NB4 (cell line): ENCODE data around the gene UNC93B1.

ENCODE experiments used
- DNase-seq: peaks from one replicate; pipeline ENCODE4 v3.0.0; 2010; ENCODE audit warnings: low read depth
- H3K4me3 ChIP-seq: one replicate; pipeline ENCODE4 v1.5.1; 2011; ENCODE audit warnings: mild to moderate bottlenecking, low read depth, low read length, moderate library complexity
- MAX ChIP-seq: IDR thresholded peaks from 2 replicates; pipeline ENCODE4 v1.6.1; 2011; ENCODE audit warnings: low read depth, low read length
- MYC ChIP-seq: IDR thresholded peaks from 2 replicates; pipeline ENCODE4 v1.6.1; 2011; ENCODE audit warnings: low read depth, low read length
- POLR2A ChIP-seq: IDR thresholded peaks from 2 replicates; pipeline ENCODE4 v1.6.1; 2011; ENCODE audit warnings: mild to moderate bottlenecking; ENCODE audit not compliant: insufficient read length; ENCODE audit errors: extremely low read depth
- TF ChIP-seq, protein P1 (sequence below): IDR thresholded peaks from one replicate; pipeline ENCODE4 v1.5.1; 2012; ENCODE audit warnings: low read depth, low read length

The UNC93B1 gene

GRCh38 chr11:68011051-68011943 lies 7.4 kb upstream of the UNC93B1 start:
- peak; percentile 59 for DNase-seq
- TF ChIP-seq MAX (no peak), POLR2A (no peak), MYC (no peak)
- TF ChIP-seq, protein P1, sequence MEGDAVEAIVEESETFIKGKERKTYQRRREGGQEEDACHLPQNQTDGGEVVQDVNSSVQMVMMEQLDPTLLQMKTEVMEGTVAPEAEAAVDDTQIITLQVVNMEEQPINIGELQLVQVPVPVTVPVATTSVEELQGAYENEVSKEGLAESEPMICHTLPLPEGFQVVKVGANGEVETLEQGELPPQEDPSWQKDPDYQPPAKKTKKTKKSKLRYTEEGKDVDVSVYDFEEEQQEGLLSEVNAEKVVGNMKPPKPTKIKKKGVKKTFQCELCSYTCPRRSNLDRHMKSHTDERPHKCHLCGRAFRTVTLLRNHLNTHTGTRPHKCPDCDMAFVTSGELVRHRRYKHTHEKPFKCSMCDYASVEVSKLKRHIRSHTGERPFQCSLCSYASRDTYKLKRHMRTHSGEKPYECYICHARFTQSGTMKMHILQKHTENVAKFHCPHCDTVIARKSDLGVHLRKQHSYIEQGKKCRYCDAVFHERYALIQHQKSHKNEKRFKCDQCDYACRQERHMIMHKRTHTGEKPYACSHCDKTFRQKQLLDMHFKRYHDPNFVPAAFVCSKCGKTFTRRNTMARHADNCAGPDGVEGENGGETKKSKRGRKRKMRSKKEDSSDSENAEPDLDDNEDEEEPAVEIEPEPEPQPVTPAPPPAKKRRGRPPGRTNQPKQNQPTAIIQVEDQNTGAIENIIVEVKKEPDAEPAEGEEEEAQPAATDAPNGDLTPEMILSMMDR = no peak
- peak overlapping the region; percentile 80 for H3K4me3 ChIP-seq

DNA sequence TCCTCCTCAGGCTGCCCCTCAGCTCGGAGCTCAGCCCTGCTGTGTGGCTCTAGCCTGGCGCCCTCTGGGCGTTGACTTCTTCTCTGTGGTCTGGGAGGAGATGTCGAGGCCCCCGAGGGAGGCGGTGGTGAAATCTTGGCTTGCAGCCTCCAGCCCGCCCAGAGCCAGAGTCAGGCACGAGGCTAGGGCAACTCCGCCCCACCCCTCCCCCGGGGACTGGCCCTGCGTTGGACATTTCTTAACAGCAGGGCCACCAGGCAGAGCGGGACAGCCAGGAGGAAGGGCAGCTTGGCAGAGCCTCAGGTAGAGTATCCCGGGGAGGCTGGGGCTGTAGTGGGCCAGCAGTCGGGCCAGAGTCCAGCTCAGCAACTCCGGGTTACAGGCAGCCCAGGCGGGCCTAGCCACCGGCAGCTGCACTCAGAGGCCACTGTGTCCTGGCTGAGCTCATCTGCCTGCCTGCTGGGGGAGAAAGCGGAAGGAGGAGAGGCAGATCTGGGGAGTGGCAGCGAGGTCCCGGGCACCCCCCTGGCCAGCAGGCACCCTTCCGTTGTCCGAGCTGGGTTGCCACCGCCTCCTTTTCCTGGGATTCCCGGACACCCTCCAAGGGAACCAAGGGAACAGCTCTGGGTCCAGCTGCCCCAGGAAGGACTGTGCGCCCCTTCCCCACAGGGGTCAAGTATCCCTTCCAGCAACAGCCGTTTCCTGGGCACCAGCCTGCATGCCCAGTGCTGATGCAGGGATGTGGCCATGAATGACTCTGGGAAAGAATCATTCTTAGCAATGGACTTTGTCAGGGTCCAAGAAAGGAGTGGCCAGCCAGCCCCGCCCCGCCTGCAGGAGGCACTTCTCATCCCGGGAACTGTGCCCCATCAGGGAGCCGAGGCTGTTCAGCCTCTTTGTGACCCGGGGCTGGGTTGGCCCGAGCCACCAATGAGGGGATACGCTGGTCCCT lies 6.5 kb upstream of the UNC93B1 start, which contains the start of gene ALDH3B1:
TSS of gene ALDH3B1 (plus strand) at position 238 of the 952 bp plus-strand sequence. CDS start 4,971 bp downstream, outside the sequence.
- peak within 1 kb of the TSS; percentile 80 for H3K4me3 ChIP-seq
- TF ChIP-seq MYC = peak; percentile 94
- peak; percentile 83 for TF ChIP-seq MAX
- TF ChIP-seq, protein P1 = peak; percentile 8
- TF ChIP-seq POLR2A = peak; percentile 82
- peak; percentile 100 for DNase-seq

GRCh38 chr11:68009391-68010089 lies 5.6 kb upstream of the UNC93B1 start:
- peak; percentile 84 for DNase-seq
- H3K4me3 ChIP-seq = peak overlapping the region; percentile 43
- TF ChIP-seq, protein P1 = peak; percentile 40
- TF ChIP-seq MAX (no peak), MYC (peak; percentile 21; the same call in 1 of the 2 replicates), POLR2A (no peak)

- TF ChIP-seq MYC (no peak), MAX (no peak), POLR2A (no peak)
- TF ChIP-seq, protein P1 = no peak
- H3K4me3 ChIP-seq = peak overlapping the region; percentile 43
- peak; percentile 73 for DNase-seq
These were observed 4.8 kb upstream of the UNC93B1 start for GRCh38 chr11:68008381-68009337.
